Measurements from ENCODE around the gene ZFP90.

GRCh38 chr16:68490358-68490757 lies 48.7 kb upstream of the ZFP90 start:
- no peak for TF ChIP-seq MAX (IDR thresholded peaks at IDR 0.05)
- TF ChIP-seq SRF (IDR thresholded peaks at IDR 0.05; ENCODE audit: low read depth) = no peak
- no peak for TF ChIP-seq CTCF (IDR thresholded peaks at IDR 0.05 in 2 of 3, conservative IDR thresholded peaks at IDR 0.05 in 1 of 3; ENCODE audit: borderline replicate concordance in 1 of 3, insufficient read depth in 1 of 3, low read depth in 2 of 3, low read length in 2 of 3)
- TF ChIP-seq ZFX (IDR thresholded peaks at IDR 0.05) = no peak
